ENCODE results near the gene CACNG4. TPM values are rescaled to one million over a fixed set of nuclear protein-coding genes. Genes with fewer than 3 reads are reported as not detected.
"Not testable (repeated sequence)": the region's sequence is repeated elsewhere in the genome, so short reads cannot be mapped to it uniquely, and the experiment has no call there.

Gene CACNG4
- total and polyA plus RNA-seq, 2 experiments from 2014 or later: 1.6 to 4.1 TPM

DNA sequence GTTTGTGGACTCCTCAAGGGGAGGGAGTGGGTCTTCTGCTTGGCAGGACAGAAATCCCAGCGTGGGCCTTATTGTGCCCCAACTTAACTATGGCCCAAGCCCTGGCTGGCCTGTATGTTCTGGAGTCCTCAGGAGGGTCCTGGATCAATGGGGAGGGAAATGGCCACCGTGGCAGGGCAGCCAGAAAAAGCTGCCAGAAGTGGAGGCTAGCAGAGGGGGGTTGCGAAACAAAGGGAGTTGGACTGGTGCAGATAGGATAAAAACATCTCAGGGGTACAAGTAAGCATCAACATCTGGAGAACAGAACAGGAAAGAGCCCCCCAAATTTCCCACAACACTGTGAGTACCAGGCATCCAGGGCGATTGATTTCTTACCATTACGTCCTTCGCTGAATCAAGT lies 76.1 kb downstream of the CACNG4 start:
- Mint-ChIP-seq H3K4me3 (no peak overlapping the region), H3K4me1 (no peaks in the 10 kb centered on the region; the same call in 2 of the 3 replicates), H3K36me3 (ENCODE audit: low read depth) (no peaks in the 10 kb centered on the region), H3K27ac (no peak overlapping the region), H3K9me3 (no peaks in the 10 kb centered on the region; the same call in 2 of the 3 replicates), H3K27me3 (ENCODE audit: insufficient read depth, low read depth, poor library complexity) (peaks cover 5% of the 10 kb centered on the region)
- Histone ChIP-seq H3K36me3 (ENCODE audit: insufficient read depth) (no peaks in the 10 kb centered on the region), H3K4me1 (ENCODE audit: insufficient read depth) (no peaks in the 10 kb centered on the region), H3F3A (replicated peaks; ENCODE audit: low read depth) (no peaks in the 10 kb centered on the region), H3K4me2 (no peak overlapping the region), H3K9me2 (ENCODE audit: insufficient read depth) (no peaks in the 10 kb centered on the region), H3K4me3 (no peak overlapping the region), H3K79me2 (replicated peaks; ENCODE audit: insufficient read depth) (no peaks in the 10 kb centered on the region), H2AFZ (no peak overlapping the region), H3K27me3 (ENCODE audit: insufficient read depth) (no peaks in the 10 kb centered on the region), H3K27ac (ENCODE audit: low read depth) (no peak overlapping the region), H4K20me1 (replicated peaks; ENCODE audit: insufficient read depth) (no peaks in the 10 kb centered on the region)
- ATAC-seq (no peak), DNase-seq (ENCODE audit: low spot score) (no peak)
- TF ChIP-seq, protein P1, sequence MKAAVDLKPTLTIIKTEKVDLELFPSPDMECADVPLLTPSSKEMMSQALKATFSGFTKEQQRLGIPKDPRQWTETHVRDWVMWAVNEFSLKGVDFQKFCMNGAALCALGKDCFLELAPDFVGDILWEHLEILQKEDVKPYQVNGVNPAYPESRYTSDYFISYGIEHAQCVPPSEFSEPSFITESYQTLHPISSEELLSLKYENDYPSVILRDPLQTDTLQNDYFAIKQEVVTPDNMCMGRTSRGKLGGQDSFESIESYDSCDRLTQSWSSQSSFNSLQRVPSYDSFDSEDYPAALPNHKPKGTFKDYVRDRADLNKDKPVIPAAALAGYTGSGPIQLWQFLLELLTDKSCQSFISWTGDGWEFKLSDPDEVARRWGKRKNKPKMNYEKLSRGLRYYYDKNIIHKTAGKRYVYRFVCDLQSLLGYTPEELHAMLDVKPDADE (IDR thresholded peaks at IDR 0.05): no peak
- TF ChIP-seq EZH2 (IDR thresholded peaks at IDR 0.05; ENCODE audit: low read depth, unreplicated experiment) (no peak), ZNF114 (CRISPR knock-in tag; IDR thresholded peaks at IDR 0.05) (no peak), STAT1 (IDR thresholded peaks at IDR 0.05; ENCODE audit: unreplicated experiment) (no peak), JUNB (IDR thresholded peaks at IDR 0.05; ENCODE audit: unreplicated experiment) (no peak), CREB1 (CRISPR knock-in tag; IDR thresholded peaks at IDR 0.05; ENCODE audit: low read depth) (no peak), EZH2phosphoT487 (IDR thresholded peaks at IDR 0.05; ENCODE audit: unreplicated experiment) (no peak)
- TF ChIP-seq, protein P2, sequence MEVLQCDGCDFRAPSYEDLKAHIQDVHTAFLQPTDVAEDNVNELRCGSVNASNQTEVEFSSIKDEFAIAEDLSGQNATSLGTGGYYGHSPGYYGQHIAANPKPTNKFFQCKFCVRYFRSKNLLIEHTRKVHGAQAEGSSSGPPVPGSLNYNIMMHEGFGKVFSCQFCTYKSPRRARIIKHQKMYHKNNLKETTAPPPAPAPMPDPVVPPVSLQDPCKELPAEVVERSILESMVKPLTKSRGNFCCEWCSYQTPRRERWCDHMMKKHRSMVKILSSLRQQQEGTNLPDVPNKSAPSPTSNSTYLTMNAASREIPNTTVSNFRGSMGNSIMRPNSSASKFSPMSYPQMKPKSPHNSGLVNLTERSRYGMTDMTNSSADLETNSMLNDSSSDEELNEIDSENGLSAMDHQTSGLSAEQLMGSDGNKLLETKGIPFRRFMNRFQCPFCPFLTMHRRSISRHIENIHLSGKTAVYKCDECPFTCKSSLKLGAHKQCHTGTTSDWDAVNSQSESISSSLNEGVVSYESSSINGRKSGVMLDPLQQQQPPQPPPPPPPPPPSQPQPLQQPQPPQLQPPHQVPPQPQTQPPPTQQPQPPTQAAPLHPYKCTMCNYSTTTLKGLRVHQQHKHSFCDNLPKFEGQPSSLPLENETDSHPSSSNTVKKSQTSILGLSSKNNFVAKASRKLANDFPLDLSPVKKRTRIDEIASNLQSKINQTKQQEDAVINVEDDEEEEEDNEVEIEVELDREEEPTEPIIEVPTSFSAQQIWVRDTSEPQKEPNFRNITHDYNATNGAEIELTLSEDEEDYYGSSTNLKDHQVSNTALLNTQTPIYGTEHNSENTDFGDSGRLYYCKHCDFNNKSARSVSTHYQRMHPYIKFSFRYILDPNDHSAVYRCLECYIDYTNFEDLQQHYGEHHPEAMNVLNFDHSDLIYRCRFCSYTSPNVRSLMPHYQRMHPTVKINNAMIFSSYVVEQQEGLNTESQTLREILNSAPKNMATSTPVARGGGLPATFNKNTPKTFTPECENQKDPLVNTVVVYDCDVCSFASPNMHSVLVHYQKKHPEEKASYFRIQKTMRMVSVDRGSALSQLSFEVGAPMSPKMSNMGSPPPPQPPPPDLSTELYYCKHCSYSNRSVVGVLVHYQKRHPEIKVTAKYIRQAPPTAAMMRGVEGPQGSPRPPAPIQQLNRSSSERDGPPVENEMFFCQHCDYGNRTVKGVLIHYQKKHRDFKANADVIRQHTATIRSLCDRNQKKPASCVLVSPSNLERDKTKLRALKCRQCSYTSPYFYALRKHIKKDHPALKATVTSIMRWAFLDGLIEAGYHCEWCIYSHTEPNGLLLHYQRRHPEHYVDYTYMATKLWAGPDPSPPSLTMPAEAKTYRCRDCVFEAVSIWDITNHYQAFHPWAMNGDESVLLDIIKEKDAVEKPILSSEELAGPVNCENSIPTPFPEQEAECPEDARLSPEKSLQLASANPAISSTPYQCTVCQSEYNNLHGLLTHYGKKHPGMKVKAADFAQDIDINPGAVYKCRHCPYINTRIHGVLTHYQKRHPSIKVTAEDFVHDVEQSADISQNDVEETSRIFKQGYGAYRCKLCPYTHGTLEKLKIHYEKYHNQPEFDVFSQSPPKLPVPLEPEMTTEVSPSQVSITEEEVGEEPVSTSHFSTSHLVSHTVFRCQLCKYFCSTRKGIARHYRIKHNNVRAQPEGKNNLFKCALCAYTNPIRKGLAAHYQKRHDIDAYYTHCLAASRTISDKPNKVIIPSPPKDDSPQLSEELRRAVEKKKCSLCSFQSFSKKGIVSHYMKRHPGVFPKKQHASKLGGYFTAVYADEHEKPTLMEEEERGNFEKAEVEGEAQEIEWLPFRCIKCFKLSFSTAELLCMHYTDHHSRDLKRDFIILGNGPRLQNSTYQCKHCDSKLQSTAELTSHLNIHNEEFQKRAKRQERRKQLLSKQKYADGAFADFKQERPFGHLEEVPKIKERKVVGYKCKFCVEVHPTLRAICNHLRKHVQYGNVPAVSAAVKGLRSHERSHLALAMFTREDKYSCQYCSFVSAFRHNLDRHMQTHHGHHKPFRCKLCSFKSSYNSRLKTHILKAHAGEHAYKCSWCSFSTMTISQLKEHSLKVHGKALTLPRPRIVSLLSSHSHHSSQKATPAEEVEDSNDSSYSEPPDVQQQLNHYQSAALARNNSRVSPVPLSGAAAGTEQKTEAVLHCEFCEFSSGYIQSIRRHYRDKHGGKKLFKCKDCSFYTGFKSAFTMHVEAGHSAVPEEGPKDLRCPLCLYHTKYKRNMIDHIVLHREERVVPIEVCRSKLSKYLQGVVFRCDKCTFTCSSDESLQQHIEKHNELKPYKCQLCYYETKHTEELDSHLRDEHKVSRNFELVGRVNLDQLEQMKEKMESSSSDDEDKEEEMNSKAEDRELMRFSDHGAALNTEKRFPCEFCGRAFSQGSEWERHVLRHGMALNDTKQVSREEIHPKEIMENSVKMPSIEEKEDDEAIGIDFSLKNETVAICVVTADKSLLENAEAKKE (CRISPR knock-in tag; IDR thresholded peaks at IDR 0.05): no peak
- TF ChIP-seq, protein P3, sequence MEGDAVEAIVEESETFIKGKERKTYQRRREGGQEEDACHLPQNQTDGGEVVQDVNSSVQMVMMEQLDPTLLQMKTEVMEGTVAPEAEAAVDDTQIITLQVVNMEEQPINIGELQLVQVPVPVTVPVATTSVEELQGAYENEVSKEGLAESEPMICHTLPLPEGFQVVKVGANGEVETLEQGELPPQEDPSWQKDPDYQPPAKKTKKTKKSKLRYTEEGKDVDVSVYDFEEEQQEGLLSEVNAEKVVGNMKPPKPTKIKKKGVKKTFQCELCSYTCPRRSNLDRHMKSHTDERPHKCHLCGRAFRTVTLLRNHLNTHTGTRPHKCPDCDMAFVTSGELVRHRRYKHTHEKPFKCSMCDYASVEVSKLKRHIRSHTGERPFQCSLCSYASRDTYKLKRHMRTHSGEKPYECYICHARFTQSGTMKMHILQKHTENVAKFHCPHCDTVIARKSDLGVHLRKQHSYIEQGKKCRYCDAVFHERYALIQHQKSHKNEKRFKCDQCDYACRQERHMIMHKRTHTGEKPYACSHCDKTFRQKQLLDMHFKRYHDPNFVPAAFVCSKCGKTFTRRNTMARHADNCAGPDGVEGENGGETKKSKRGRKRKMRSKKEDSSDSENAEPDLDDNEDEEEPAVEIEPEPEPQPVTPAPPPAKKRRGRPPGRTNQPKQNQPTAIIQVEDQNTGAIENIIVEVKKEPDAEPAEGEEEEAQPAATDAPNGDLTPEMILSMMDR (conservative IDR thresholded peaks at IDR 0.05; ENCODE audit: low read depth in 2 of 2): no peak

DNA sequence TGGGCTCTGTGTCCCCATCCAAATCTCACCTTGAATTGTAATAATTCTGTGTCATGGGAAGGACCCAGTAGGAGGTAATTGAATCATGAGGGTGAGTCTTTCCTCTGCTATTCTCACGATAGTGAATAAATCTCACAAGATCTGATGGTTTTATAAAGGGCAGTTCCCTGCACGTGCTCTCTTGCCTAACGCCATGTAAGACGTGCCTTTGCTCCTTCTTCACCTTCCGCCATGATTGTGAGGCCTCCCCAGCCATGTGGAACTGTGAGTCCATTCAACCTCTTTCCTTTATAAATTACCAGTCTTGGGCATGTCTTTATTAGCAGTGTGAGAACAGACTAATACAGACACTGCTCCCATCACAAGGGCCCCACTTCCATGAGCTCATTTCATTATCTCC lies 76.6 kb downstream of the CACNG4 start:
- not testable (repeated sequence) for H3K4me2 ChIP-seq; H3K4me1 ChIP-seq (ENCODE audit: insufficient read depth); H3K9me2 ChIP-seq (ENCODE audit: insufficient read depth); H3K4me3 ChIP-seq; H4K20me1 ChIP-seq (replicated peaks; ENCODE audit: insufficient read depth); H3K27me3 ChIP-seq (ENCODE audit: insufficient read depth); DNase-seq (ENCODE audit: low spot score); H3F3A ChIP-seq (replicated peaks; ENCODE audit: low read depth); ATAC-seq; H3K36me3 Mint-ChIP-seq (ENCODE audit: low read depth); H3K4me1 Mint-ChIP-seq; H3K36me3 ChIP-seq (ENCODE audit: insufficient read depth); H3K27ac ChIP-seq (ENCODE audit: low read depth); H3K79me2 ChIP-seq (replicated peaks; ENCODE audit: insufficient read depth); H2AFZ ChIP-seq; H3K27me3 Mint-ChIP-seq (ENCODE audit: insufficient read depth, low read depth, poor library complexity); H3K9me3 Mint-ChIP-seq; H3K27ac Mint-ChIP-seq; H3K4me3 Mint-ChIP-seq

Data from GM23338 (cell line).